Ovary (tissue), 9 donors: ENCODE data around the gene NUDT6. TPM values are rescaled to one million over a fixed set of nuclear protein-coding genes. Genes with fewer than 3 reads are reported as not detected.
"Not testable (repeated sequence)": the region's sequence is repeated elsewhere in the genome, so short reads cannot be mapped to it uniquely, and the experiment has no call there.

Experiments used
- DNase-seq, 5 donors: peaks; one replicate each; pipeline ENCODE4 v3.0.0-alpha.2; 2019 to 2020
- H3K27ac ChIP-seq, 2 donors: fragments of 200-600 bp; one replicate each; pipeline versions ENCODE4 v1.5.1 to v1.8.0; 2019 to 2022
- H3K27me3 ChIP-seq: fragments of 200-600 bp; one replicate; pipeline ENCODE4 v1.8.0; 2022
- H3K36me3 ChIP-seq: fragments of 200-600 bp; sonication (generic); one replicate; pipeline ENCODE4 v1.5.1; 2019
- H3K4me1 ChIP-seq: one replicate; pipeline ENCODE4 v1.8.1; 2013; ENCODE audit warnings: mild to moderate bottlenecking, moderate library complexity; ENCODE audit not compliant: insufficient read depth
- H3K4me3 ChIP-seq: fragments of 200-600 bp; sonication (generic); one replicate; pipeline ENCODE4 v1.5.1; 2017
- H3K9me3 ChIP-seq, 2 donors: fragments of 200-600 bp in 1 of 2; sonication (generic) in 1 of 2; one replicate each; pipeline versions ENCODE4 v1.5.1 to v1.8.1; 2013 to 2019; ENCODE audit warnings: mild to moderate bottlenecking in 1 of 2, moderate library complexity in 1 of 2
- EP300 ChIP-seq: sonication (generic); formaldehyde crosslinking; IDR thresholded peaks from one replicate; pipeline ENCODE4 v1.6.1; 2017; ENCODE audit warnings: antibody characterized with exemption
- POLR2A ChIP-seq: fragments of 450-650 bp; IDR thresholded peaks from one replicate; pipeline ENCODE4 v1.6.1; 2017; ENCODE audit warnings: antibody characterized with exemption, mild to moderate bottlenecking, moderate library complexity
- WGBS, 3 donors: extraction: QIAGEN DNeasy Blood & Tissue Kit in 1 of 3; methylation state at CpG; one replicate each; pipeline versions ENCODE4 v1.1.5 to v1.1.7; 2013 to 2017; 5-methylcytosine and 5-hydroxymethylcytosine counted together
- intact Hi-C, 4 donors: fragments of 100-400 bp; cut with DNase I; formaldehyde crosslinking; loops; one replicate each; pipeline versions ENCODE4 v1.11.0 to v1.15.1; 2022 to 2023
- polyA plus RNA-seq, 2 donors: library from polyadenylated mRNA; stranded (reverse); fragments of 200-250 nt in 1 of 2; fragments of 350-450 nt in 1 of 2; fragmentation: Illumina TruSeq in 1 of 2; extraction: RNeasy Lipid Tissue Mini Kit (QIAGEN cat#74804) in 1 of 2; gene quantifications; one replicate each; pipeline ENCODE4 v1.2.3, GENCODE V29; 2013 to 2014
- total RNA-seq, 7 donors: library from RNA; depleted of rRNA in 2 of 7; stranded (reverse); fragments of >200 nt in 2 of 7; fragmentation: NEBNext Ultra II Directional in 3 of 7; extraction: Animal tissue kit (Norgen Biotek cat#: 25700) in 3 of 7; gene quantifications; one replicate each; pipeline versions ENCODE4 v1.1.0 to v1.2.4, GENCODE V29; 2016 to 2023
- TF ChIP-seq, protein P1 (sequence below), 3 donors: fragments of 450-650 bp in 2 of 3; fragments of 200-600 bp in 1 of 3; IDR thresholded peaks; one replicate each; pipeline versions ENCODE4 v1.5.1 to v1.8.0; 2016 to 2022; ENCODE audit warnings: antibody characterized with exemption in 3 of 3, mild to moderate bottlenecking in 1 of 3
- donor health status: DM: no; HTN: no; CAD: no; lungs with moderate emphysema.
- donor health status: DM: no; HTN: no; CAD: no.
- donor health status: Bipolar disorder and iron deficiency.
- donor health status: DM: yes; HTN: yes; CAD: no.
- donor health status: DM: no; HTN: no; CAD: no.
- donor health status: DM: yes; HTN: yes; CAD: no.

NUDT6 gene
- total and polyA plus RNA-seq, 9 donors = 4.6 to 8.1 (median 5.7) TPM

DNA sequence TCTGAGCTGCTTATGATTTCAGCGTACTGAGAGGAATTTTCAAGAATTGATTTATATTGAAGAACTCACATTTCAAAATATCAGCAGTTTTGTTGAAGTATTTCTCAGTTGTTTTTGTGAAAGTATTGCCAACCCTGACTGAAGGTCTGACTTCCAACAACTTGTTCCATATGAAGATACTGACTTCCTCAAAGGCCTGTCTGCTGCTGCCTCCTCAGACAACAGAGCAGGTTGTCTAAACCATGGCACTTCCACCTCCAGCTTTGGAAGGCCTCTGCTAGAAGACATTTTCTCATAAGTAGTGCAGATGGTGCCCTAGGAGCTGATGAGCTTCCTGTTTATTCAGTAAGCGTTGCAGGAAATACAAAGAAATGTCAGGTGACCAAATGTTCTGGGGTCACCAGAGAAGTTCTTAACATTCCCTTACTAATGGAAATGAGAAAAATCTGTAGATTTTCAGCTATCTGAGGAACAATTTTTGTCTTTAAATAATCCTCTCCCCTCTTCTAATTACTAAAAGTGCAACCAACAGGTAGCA is 67.0 kb downstream of the NUDT6 start:
- Histone ChIP-seq H3K9me3 (no peaks in the 10 kb centered on the region), H3K4me1 (peaks cover 4% of the 10 kb centered on the region), H3K4me3 (no peak overlapping the region), H3K27ac (peak overlapping the region in 1 of 2 donors; percentile 41), H3K36me3 (no peaks in the 10 kb centered on the region), H3K27me3 (no peaks in the 10 kb centered on the region)
- intact Hi-C loops = no loop called here
- TF ChIP-seq, protein P1, sequence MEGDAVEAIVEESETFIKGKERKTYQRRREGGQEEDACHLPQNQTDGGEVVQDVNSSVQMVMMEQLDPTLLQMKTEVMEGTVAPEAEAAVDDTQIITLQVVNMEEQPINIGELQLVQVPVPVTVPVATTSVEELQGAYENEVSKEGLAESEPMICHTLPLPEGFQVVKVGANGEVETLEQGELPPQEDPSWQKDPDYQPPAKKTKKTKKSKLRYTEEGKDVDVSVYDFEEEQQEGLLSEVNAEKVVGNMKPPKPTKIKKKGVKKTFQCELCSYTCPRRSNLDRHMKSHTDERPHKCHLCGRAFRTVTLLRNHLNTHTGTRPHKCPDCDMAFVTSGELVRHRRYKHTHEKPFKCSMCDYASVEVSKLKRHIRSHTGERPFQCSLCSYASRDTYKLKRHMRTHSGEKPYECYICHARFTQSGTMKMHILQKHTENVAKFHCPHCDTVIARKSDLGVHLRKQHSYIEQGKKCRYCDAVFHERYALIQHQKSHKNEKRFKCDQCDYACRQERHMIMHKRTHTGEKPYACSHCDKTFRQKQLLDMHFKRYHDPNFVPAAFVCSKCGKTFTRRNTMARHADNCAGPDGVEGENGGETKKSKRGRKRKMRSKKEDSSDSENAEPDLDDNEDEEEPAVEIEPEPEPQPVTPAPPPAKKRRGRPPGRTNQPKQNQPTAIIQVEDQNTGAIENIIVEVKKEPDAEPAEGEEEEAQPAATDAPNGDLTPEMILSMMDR (IDR thresholded peaks at IDR 0.05) = no peak
- no peak for TF ChIP-seq EP300
- no peak for TF ChIP-seq POLR2A
- WGBS, 3 donors = 39 to 51% (median 44%) methylated on average over 2 of the region's 2 CpGs
- no peak for DNase-seq

DNA sequence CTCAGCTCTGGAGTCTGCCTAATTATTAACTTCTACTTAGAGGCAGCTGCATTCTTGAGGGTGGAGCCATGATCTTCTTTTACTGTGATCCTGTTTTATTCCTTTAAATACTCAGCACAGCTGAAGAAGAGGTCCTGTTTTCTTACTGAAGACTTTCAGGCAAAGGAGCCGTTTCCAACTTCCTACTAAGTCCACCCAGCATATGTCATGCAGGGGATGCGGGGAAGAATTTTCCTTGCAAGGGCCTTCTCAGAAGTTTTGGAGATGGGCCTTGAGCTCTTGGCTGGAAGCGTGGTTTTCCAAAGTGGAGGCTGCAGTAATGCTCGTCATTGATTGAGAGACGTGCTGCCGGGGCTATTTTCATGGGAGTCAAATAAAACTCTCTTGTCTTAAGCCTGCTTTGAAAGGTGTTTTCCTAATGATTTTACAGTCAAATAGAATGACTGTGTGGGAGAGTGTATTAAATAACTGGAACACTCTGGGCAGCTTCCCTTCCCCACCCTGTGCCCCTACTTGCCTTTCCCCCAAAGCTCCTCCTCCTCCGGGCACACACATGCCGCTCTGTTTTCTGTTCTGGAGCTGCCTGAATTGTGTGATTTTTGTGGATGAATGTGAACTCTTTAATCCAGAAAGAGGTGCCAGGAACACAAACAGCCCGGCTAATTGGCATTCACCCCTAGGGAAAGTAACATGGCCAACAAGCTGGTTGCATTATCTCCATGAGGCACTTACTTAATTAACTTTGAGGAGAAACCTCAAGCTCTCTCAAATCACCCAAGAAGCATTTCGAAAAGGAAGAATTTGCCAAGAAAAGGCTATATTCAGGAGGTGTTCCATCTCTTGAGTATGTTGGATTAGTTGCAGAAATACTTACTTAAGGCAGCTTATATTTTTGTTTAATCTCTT is 67.7 kb downstream of the NUDT6 start:
- intact Hi-C loops = no loop called here
- WGBS, 3 donors = 22 to 35% (median 25%) methylated on average over 10 of the region's 10 CpGs
- H3K4me3 ChIP-seq = no peak overlapping the region
- TF ChIP-seq EP300 = no peak
- TF ChIP-seq, protein P1 (IDR thresholded peaks at IDR 0.05) = no peak
- no peak for TF ChIP-seq POLR2A
- peak; percentile 15 to 37 (median 30) for DNase-seq
- H3K27me3 ChIP-seq = no peaks in the 10 kb centered on the region
- H3K36me3 ChIP-seq = no peaks in the 10 kb centered on the region
- peaks cover 4% of the 10 kb centered on the region for H3K4me1 ChIP-seq
- H3K27ac ChIP-seq = peak overlapping the region in 1 of 2 donors; percentile 41
- H3K9me3 ChIP-seq = no peaks in the 10 kb centered on the region

DNA sequence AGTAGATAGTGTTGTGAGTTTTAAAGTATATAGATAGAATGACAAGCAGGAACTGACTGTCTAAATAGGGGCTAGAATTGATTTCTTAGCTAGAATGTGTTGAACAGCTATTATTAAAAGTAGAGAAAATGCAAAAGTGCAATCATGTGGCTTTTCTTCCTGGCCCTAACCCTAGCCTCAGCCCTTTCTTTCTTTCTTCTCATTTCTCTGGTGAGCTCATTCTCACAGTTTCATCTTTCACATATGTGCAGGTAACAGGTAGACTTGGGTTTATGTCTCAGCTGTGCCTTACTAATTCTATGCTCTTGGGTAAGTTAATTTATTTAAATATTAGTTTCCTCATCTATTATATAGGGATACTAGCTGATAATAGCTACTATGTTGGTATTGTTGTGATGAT is 70.8 kb downstream of the NUDT6 start:
- intact Hi-C loops = no loop called here
- no peaks in the 10 kb centered on the region for H3K27me3 ChIP-seq
- H3K4me3 ChIP-seq = no peak overlapping the region
- peaks cover 2% of the 10 kb centered on the region for H3K4me1 ChIP-seq
- DNase-seq = no peak
- no peak overlapping the region for H3K27ac ChIP-seq
- TF ChIP-seq, protein P1 (IDR thresholded peaks at IDR 0.05) = no peak
- TF ChIP-seq POLR2A = no peak
- TF ChIP-seq EP300 = no peak
- no peaks in the 10 kb centered on the region for H3K9me3 ChIP-seq
- H3K36me3 ChIP-seq = no peaks in the 10 kb centered on the region

DNA sequence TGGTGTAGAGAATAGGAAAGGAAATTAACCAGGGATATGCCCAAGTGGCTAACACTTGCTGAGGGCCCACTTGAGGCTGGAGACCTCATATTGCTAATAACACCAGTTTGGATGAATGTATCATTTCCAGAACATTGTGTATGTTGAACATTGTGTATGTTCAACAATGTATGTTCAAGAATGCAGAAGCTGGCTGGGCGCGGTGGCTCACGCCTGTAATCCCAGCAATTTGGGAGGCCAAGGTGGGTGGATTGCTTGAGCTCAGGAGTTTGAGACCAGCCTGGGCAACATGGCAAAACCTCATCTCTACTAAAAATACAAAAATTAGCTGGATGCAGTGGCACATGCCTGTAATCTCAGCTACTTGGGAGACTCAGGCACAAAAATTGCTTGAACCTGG is 72.6 kb downstream of the NUDT6 start:
- H3K4me1 ChIP-seq, H3K9me3 ChIP-seq, intact Hi-C loops, H3K27ac ChIP-seq, H3K4me3 ChIP-seq, DNase-seq, H3K36me3 ChIP-seq, H3K27me3 ChIP-seq: not testable (repeated sequence)
- 94 to 99% (median 98%) methylated on average over 3 of the region's 3 CpGs for WGBS, 3 donors

DNA sequence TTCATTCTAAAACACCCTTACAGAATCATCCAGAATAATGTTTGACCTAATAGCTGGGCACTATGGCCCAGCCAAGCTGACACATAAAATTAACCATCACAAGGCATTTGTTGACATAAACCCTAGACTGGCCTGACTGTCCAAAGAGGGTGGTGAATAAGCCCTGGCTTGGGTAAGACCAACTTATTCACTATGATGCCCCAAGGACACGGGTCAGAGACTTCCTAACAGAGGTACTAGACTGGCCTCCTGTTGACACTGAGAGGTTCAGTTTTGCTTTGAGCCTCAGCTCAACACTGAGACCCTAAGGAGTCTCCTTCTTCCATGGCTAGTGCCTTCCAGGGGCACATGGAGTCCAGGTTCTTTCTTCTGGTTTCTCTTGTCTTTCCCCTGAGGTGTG is 74.5 kb downstream of the NUDT6 start:
- Histone ChIP-seq H3K4me1 (no peaks in the 10 kb centered on the region), H3K4me3 (no peak overlapping the region), H3K36me3 (no peaks in the 10 kb centered on the region), H3K27me3 (no peaks in the 10 kb centered on the region), H3K27ac (no peak overlapping the region), H3K9me3 (no peaks in the 10 kb centered on the region)
- intact Hi-C loops = no loop called here
- TF ChIP-seq, protein P1 (IDR thresholded peaks at IDR 0.05) = no peak
- TF ChIP-seq EP300 = no peak
- WGBS, 3 donors = 90 to 100% (median 96%) methylated on average over 1 of the region's 1 CpG
- no peak for DNase-seq
